ENCODE measurements around the gene RPLP2. TPM values are rescaled to one million over a fixed set of nuclear protein-coding genes. Genes with fewer than 3 reads are reported as not detected.
A peak's percentile ranks its signal among the peaks of the same experiment; 100 is the strongest.

Gene RPLP2
- total RNA-seq, 1 donor from 2014 or later, result 663 TPM

GRCh38 chr11:793556-793955, 16.2 kb upstream of the RPLP2 start:
- no peak overlapping the region for H3K4me3 ChIP-seq (ENCODE audit: low read depth, low read length)
- TF ChIP-seq CTCF (conservative IDR thresholded peaks at IDR 0.05; ENCODE audit: low read depth, low read length), result no peak
- DNase-seq (ENCODE audit: low read depth), result no peak

- DNase-seq (ENCODE audit: low read depth), result no peak
- H3K4me3 ChIP-seq (ENCODE audit: low read depth, low read length), result no peak overlapping the region
- TF ChIP-seq CTCF (conservative IDR thresholded peaks at IDR 0.05; ENCODE audit: low read depth, low read length), result no peak
Measured at GRCh38 chr11:794013-794765, 15.6 kb upstream of the RPLP2 start.

- H3K4me3 ChIP-seq (ENCODE audit: low read depth, low read length), result peak overlapping the region; percentile 63
- TF ChIP-seq CTCF (conservative IDR thresholded peaks at IDR 0.05; ENCODE audit: low read depth, low read length), result no peak
- no peak for DNase-seq (ENCODE audit: low read depth)
Measured at GRCh38 chr11:794766-795633, 14.8 kb upstream of the RPLP2 start.

GRCh38 chr11:795634-796564, 13.9 kb upstream of the RPLP2 start:
- no peak for TF ChIP-seq CTCF (conservative IDR thresholded peaks at IDR 0.05; ENCODE audit: low read depth, low read length)
- DNase-seq (ENCODE audit: low read depth), result no peak
- H3K4me3 ChIP-seq (ENCODE audit: low read depth, low read length), result peak overlapping the region; percentile 63

GRCh38 chr11:796565-797295, 13.0 kb upstream of the RPLP2 start:
- TF ChIP-seq CTCF (conservative IDR thresholded peaks at IDR 0.05; ENCODE audit: low read depth, low read length), result no peak
- DNase-seq (ENCODE audit: low read depth), result no peak

More at GRCh38 chr11:796565-797295, 13.0 kb upstream of the RPLP2 start:
- H3K4me3 ChIP-seq (ENCODE audit: low read depth, low read length), result peak overlapping the region; percentile 63
